Measurements from ENCODE around the gene PRKAG3.

The PRKAG3 gene

GRCh38 chr2:218856167-218856895, 24.7 kb upstream of the PRKAG3 start:
- TF ChIP-seq TAF1 (IDR thresholded peaks at IDR 0.05; ENCODE audit: borderline replicate concordance, insufficient read depth, low read length) = no peak
- TF ChIP-seq POLR2AphosphoS5 (IDR thresholded peaks at IDR 0.05; ENCODE audit: low read depth, low read length) = no peak
- no peak for TF ChIP-seq REST (IDR thresholded peaks at IDR 0.05; ENCODE audit: insufficient read depth in 1 of 2, low read depth in 2 of 2, low read length in 2 of 2)
- no peak for TF ChIP-seq SIN3A (IDR thresholded peaks at IDR 0.05; ENCODE audit: borderline replicate concordance, insufficient read depth, low read length)

GRCh38 chr2:218855305-218856166, 23.9 kb upstream of the PRKAG3 start:
- TF ChIP-seq POLR2AphosphoS5 (IDR thresholded peaks at IDR 0.05; ENCODE audit: low read depth, low read length) (no peak), FOXP2 (optimal IDR thresholded peaks at IDR 0.05; ENCODE audit: borderline replicate concordance, extremely low read depth, extremely low read length, insufficient read depth) (no peak), SIN3A (IDR thresholded peaks at IDR 0.05; ENCODE audit: borderline replicate concordance, insufficient read depth, low read length) (no peak), TAF1 (IDR thresholded peaks at IDR 0.05; ENCODE audit: borderline replicate concordance, insufficient read depth, low read length) (no peak)

GRCh38 chr2:218854860-218855259, 23.3 kb upstream of the PRKAG3 start:
- TF ChIP-seq FOXP2 (optimal IDR thresholded peaks at IDR 0.05; ENCODE audit: borderline replicate concordance, extremely low read depth, extremely low read length, insufficient read depth) (no peak), SIN3A (IDR thresholded peaks at IDR 0.05; ENCODE audit: borderline replicate concordance, insufficient read depth, low read length) (no peak), TAF1 (IDR thresholded peaks at IDR 0.05; ENCODE audit: borderline replicate concordance, insufficient read depth, low read length) (no peak), POLR2AphosphoS5 (IDR thresholded peaks at IDR 0.05; ENCODE audit: low read depth, low read length) (no peak), REST (IDR thresholded peaks at IDR 0.05; ENCODE audit: insufficient read depth in 1 of 2, low read depth in 2 of 2, low read length in 2 of 2) (no peak)

- TF ChIP-seq SIN3A (IDR thresholded peaks at IDR 0.05; ENCODE audit: borderline replicate concordance, insufficient read depth, low read length) (no peak), TAF1 (IDR thresholded peaks at IDR 0.05; ENCODE audit: borderline replicate concordance, insufficient read depth, low read length) (no peak), POLR2AphosphoS5 (IDR thresholded peaks at IDR 0.05; ENCODE audit: low read depth, low read length) (no peak), FOXP2 (optimal IDR thresholded peaks at IDR 0.05; ENCODE audit: borderline replicate concordance, extremely low read depth, extremely low read length, insufficient read depth) (no peak), REST (IDR thresholded peaks at IDR 0.05; ENCODE audit: insufficient read depth in 1 of 2, low read depth in 2 of 2, low read length in 2 of 2) (no peak)
These were observed 22.2 kb upstream of the PRKAG3 start for GRCh38 chr2:218853766-218854165.

- TF ChIP-seq SIN3A (IDR thresholded peaks at IDR 0.05; ENCODE audit: borderline replicate concordance, insufficient read depth, low read length) (no peak), POLR2AphosphoS5 (IDR thresholded peaks at IDR 0.05; ENCODE audit: low read depth, low read length) (no peak), FOXP2 (optimal IDR thresholded peaks at IDR 0.05; ENCODE audit: borderline replicate concordance, extremely low read depth, extremely low read length, insufficient read depth) (no peak), TAF1 (IDR thresholded peaks at IDR 0.05; ENCODE audit: borderline replicate concordance, insufficient read depth, low read length) (no peak), REST (IDR thresholded peaks at IDR 0.05; ENCODE audit: insufficient read depth in 1 of 2, low read depth in 2 of 2, low read length in 2 of 2) (no peak)
These were observed 21.5 kb upstream of the PRKAG3 start for GRCh38 chr2:218852911-218853667.
